Measurements from ENCODE around the gene SEPTIN3.

SEPTIN3 gene

DNA sequence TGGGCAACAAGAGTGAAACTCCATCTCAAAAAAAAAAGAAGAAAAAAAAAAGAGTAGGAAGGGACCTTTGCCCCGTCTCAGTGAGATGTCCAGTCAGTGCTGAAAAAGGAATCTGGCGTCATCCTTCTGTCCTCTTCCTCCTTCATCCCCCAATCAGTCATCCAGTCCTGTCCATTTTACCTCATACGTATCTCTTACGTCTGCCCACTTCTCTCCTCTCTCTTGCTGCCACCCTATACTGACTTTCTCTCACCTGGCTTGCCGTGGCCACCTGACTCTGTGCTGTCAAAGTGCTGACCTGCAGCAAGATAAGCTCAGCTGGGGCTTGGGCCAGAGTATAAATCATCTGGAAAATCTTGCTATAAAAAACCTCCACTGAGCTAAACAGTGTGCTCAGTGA, 13.6 kb downstream of the SEPTIN3 start:
- DNase-seq (ENCODE audit: low spot score), result no peak
- TF ChIP-seq, protein P1, sequence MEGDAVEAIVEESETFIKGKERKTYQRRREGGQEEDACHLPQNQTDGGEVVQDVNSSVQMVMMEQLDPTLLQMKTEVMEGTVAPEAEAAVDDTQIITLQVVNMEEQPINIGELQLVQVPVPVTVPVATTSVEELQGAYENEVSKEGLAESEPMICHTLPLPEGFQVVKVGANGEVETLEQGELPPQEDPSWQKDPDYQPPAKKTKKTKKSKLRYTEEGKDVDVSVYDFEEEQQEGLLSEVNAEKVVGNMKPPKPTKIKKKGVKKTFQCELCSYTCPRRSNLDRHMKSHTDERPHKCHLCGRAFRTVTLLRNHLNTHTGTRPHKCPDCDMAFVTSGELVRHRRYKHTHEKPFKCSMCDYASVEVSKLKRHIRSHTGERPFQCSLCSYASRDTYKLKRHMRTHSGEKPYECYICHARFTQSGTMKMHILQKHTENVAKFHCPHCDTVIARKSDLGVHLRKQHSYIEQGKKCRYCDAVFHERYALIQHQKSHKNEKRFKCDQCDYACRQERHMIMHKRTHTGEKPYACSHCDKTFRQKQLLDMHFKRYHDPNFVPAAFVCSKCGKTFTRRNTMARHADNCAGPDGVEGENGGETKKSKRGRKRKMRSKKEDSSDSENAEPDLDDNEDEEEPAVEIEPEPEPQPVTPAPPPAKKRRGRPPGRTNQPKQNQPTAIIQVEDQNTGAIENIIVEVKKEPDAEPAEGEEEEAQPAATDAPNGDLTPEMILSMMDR (IDR thresholded peaks at IDR 0.05; ENCODE audit: borderline replicate concordance, control extremely low read depth, extremely low read depth, insufficient read depth, missing control alignments), result no peak
- in situ Hi-C loops (cut with MboI; ENCODE audit: low sequenced_read_pairs, unreplicated experiment), result no loop called here

DNA sequence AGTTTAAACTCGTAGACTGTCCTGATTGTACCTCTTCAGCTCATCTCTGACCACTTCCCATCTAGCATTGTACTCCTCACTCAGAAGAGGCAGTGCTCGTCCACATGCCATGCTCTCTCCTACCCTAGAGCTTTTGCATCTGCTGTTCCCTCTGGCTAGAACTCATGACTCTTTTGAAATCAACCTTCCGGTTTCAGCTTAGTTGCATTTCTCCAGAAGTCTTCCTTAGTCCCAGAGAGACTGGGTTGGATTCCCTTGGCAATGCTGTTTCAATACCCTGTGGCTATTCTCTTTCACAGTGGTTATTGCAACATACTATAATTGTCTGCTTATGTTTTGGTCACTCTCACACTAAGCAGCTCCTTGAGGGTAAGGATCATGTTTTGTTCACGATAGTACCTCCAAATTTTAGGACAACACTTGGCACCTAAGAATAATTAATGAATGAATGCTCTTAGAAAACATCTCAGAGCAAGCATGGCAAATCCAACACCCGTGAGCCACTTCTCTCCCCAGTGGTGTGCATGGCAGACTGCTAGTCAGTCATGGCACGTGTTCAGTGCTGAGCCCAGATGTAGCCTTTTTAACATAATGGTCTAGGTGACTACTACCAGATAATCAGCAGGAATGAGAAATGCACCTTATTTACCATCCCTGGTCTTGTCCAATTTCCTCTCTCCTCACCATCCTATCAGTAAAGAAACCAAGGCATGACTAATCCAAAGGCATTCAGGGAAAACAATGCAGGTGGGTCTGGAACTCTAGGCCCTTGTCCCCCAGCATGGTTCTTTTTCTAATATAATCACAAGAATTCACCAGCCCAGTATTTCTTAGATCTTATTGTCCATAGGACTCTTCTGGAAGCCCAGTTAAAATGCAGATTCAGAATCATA, 14.5 kb downstream of the SEPTIN3 start:
- TF ChIP-seq, protein P1 (IDR thresholded peaks at IDR 0.05; ENCODE audit: borderline replicate concordance, control extremely low read depth, extremely low read depth, insufficient read depth, missing control alignments), result no peak
- no peak for DNase-seq (ENCODE audit: low spot score)
- in situ Hi-C loops (cut with MboI; ENCODE audit: low sequenced_read_pairs, unreplicated experiment), result no loop called here

DNA sequence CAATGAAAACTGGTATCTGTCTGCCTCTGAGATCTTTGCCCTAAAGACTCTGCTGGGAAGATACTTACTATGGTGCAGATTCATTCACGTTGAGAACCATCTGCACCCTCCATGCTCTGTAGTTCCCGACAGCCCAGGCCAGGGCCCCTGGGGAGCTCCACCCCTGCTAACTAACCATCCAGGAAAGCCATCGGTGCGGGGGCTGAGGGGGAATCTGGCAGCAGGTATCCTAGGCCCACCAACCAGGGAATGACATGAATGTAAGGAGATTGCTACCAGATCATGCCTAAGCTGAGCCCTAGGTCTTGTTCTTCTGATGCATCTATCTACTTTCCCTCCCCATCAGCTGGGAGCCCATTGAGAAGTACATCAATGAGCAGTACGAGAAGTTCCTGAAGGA, 18.0 kb downstream of the SEPTIN3 start:
- TF ChIP-seq, protein P1 (IDR thresholded peaks at IDR 0.05; ENCODE audit: borderline replicate concordance, control extremely low read depth, extremely low read depth, insufficient read depth, missing control alignments), result no peak
- DNase-seq (ENCODE audit: low spot score), result no peak
- in situ Hi-C loops (cut with MboI; ENCODE audit: low sequenced_read_pairs, unreplicated experiment), result no loop called here

DNA sequence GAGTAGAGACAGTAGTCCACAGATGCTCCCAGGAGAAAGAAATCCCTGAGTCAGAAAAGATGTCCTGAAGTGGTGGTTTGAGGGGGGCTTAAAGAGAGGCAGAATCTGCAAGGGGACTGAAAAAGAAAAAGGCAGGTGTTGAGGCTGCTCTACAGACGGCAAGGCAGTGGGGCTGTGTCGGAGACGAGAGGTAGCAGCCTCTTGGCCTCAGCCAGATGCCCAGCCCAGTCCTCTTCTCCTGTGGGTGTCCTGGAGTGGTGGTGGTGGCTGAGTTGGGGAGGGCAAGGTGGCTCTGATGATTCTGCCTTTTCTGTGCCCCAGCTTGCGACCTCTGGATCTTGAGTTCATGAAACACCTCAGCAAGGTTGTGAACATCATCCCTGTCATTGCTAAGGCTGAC, 20.0 kb downstream of the SEPTIN3 start:
- TF ChIP-seq, protein P1 (IDR thresholded peaks at IDR 0.05; ENCODE audit: borderline replicate concordance, control extremely low read depth, extremely low read depth, insufficient read depth, missing control alignments), result no peak
- no peak for DNase-seq (ENCODE audit: low spot score)
- in situ Hi-C loops (cut with MboI; ENCODE audit: low sequenced_read_pairs, unreplicated experiment), result no loop called here

DNA sequence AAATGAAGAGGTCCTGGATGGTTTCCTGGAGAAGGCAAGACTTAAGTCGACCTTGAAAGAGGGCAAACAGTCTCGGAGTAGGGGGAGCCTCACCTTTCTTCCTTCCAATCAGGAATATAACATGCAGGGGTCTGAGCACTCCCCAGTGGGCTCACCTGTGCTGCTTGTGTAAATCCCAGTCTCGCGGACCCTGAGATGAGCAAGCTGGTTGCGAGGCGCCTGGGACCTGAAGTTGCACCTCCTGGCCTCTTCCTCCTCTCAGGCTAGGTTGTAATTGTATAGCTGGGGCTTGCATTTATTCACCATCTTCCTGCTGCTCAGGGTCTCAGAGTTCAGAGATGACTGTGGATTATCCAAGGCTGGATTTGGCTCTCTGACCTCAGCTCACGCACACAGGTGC, 21.9 kb downstream of the SEPTIN3 start:
- DNase-seq (ENCODE audit: low spot score), result no peak
- TF ChIP-seq, protein P1 (IDR thresholded peaks at IDR 0.05; ENCODE audit: borderline replicate concordance, control extremely low read depth, extremely low read depth, insufficient read depth, missing control alignments), result no peak
- in situ Hi-C loops (cut with MboI; ENCODE audit: low sequenced_read_pairs, unreplicated experiment), result no loop called here

DNA sequence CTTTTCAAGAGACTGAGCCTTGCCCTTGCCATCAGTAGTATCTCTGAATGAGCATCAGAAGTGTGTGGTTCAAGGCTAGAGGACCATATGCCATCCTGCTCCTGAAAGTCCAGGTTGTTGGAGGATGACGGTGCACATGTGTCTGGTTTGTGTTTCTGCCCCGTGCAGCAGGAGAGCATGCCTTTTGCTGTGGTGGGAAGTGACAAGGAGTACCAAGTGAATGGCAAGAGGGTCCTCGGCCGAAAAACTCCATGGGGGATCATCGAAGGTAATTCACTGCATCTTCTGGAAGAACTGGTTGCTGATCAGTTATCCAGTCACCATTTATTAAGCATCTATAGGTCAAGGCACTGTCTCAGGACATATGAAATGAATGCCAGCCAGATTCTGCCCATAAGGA, 23.3 kb downstream of the SEPTIN3 start:
- no peak for DNase-seq (ENCODE audit: low spot score)
- TF ChIP-seq, protein P1 (IDR thresholded peaks at IDR 0.05; ENCODE audit: borderline replicate concordance, control extremely low read depth, extremely low read depth, insufficient read depth, missing control alignments), result no peak
- in situ Hi-C loops (cut with MboI; ENCODE audit: low sequenced_read_pairs, unreplicated experiment), result no loop called here
